ENCODE data around the gene SLC6A6. TPM values are rescaled to one million over a fixed set of nuclear protein-coding genes. Genes with fewer than 3 reads are reported as not detected.

SLC6A6 gene
- total RNA-seq, 1 donor from 2014 or later, result 24.2 TPM

- no peak overlapping the region for H3K4me3 ChIP-seq (ENCODE audit: insufficient read depth, low read depth, low read length)
- no peak overlapping the region for H3K4me3 Mint-ChIP-seq (ENCODE audit: unreplicated experiment)
- no peaks in the 10 kb centered on the region for H3K79me2 ChIP-seq (ENCODE audit: insufficient read depth, low read length)
- no peaks in the 10 kb centered on the region for H3K27me3 ChIP-seq (ENCODE audit: insufficient read depth, low read length)
- H3K4me2 ChIP-seq (ENCODE audit: low read length), result no peak overlapping the region
- no peak overlapping the region for H3K27ac ChIP-seq (ENCODE audit: low read depth, low read length)
- no peak overlapping the region for H3K27ac Mint-ChIP-seq (ENCODE audit: unreplicated experiment)
- no peaks in the 10 kb centered on the region for H3K36me3 ChIP-seq (ENCODE audit: insufficient read depth, low read length)
- DNase-seq (ENCODE audit: low read depth), result no peak
- no peaks in the 10 kb centered on the region for H3K9me3 ChIP-seq (ENCODE audit: insufficient read depth, low read depth, low read length)
- FAIRE-seq, result no peak
- H3K9me3 Mint-ChIP-seq (ENCODE audit: unreplicated experiment), result no peaks in the 10 kb centered on the region
- no peaks in the 10 kb centered on the region for H4K20me1 ChIP-seq (ENCODE audit: insufficient read depth, low read length)
- H2AFZ ChIP-seq (ENCODE audit: low read depth, low read length), result no peak overlapping the region
- no peak overlapping the region for H3K9ac ChIP-seq (ENCODE audit: low read length)
- no peaks in the 10 kb centered on the region for H3K36me3 Mint-ChIP-seq (ENCODE audit: low read depth, unreplicated experiment)
- TF ChIP-seq EZH2 (IDR thresholded peaks at IDR 0.05; ENCODE audit: insufficient read depth, low read length) (no peak), CTCF (IDR thresholded peaks at IDR 0.05; ENCODE audit: insufficient read depth, low read depth, low read length) (no peak)
- peaks cover 8% of the 10 kb centered on the region for H3K4me1 Mint-ChIP-seq (ENCODE audit: low read depth, unreplicated experiment)
- peaks cover 23% of the 10 kb centered on the region for H3K27me3 Mint-ChIP-seq (ENCODE audit: low read depth, unreplicated experiment)
- peaks cover 15% of the 10 kb centered on the region for H3K4me1 ChIP-seq (ENCODE audit: insufficient read depth, low read length)
Measured at GRCh38 chr3:14375192-14375591, 27.2 kb upstream of the SLC6A6 start.

- DNase-seq (ENCODE audit: low read depth) (no peak), FAIRE-seq (no peak)
- H3K9ac ChIP-seq (ENCODE audit: low read length), result no peak overlapping the region
- Mint-ChIP-seq H3K27ac (ENCODE audit: unreplicated experiment) (no peak overlapping the region), H3K9me3 (ENCODE audit: unreplicated experiment) (peaks cover 5% of the 10 kb centered on the region), H3K36me3 (ENCODE audit: low read depth, unreplicated experiment) (no peaks in the 10 kb centered on the region), H3K27me3 (ENCODE audit: low read depth, unreplicated experiment) (peaks cover 24% of the 10 kb centered on the region), H3K4me3 (ENCODE audit: unreplicated experiment) (no peak overlapping the region), H3K4me1 (ENCODE audit: low read depth, unreplicated experiment) (peaks cover 8% of the 10 kb centered on the region)
- no peak overlapping the region for H2AFZ ChIP-seq (ENCODE audit: low read depth, low read length)
- no peaks in the 10 kb centered on the region for H3K9me3 ChIP-seq (ENCODE audit: insufficient read depth, low read depth, low read length)
- no peaks in the 10 kb centered on the region for H3K36me3 ChIP-seq (ENCODE audit: insufficient read depth, low read length)
- no peaks in the 10 kb centered on the region for H3K27me3 ChIP-seq (ENCODE audit: insufficient read depth, low read length)
- H3K4me3 ChIP-seq (ENCODE audit: insufficient read depth, low read depth, low read length), result no peak overlapping the region
- H3K4me1 ChIP-seq (ENCODE audit: insufficient read depth, low read length), result peaks cover 13% of the 10 kb centered on the region
- H3K27ac ChIP-seq (ENCODE audit: low read depth, low read length), result no peak overlapping the region
- H3K4me2 ChIP-seq (ENCODE audit: low read length), result no peak overlapping the region
- no peaks in the 10 kb centered on the region for H4K20me1 ChIP-seq (ENCODE audit: insufficient read depth, low read length)
- TF ChIP-seq EZH2 (IDR thresholded peaks at IDR 0.05; ENCODE audit: insufficient read depth, low read length), result no peak
- TF ChIP-seq CTCF (IDR thresholded peaks at IDR 0.05; ENCODE audit: insufficient read depth, low read depth, low read length), result no peak
- H3K79me2 ChIP-seq (ENCODE audit: insufficient read depth, low read length), result no peaks in the 10 kb centered on the region
Measured at GRCh38 chr3:14376348-14377043, 25.9 kb upstream of the SLC6A6 start.

All from astrocyte (in vitro differentiated cells and primary cell).